C4-2B (cell line): Measurements from ENCODE around the gene POU2F1.

Experiments used
- CTCF ChIP-seq: fragments of 450-650 bp; conservative IDR thresholded peaks from 2 replicates; pipeline ENCODE4 v1.5.1; 2017; ENCODE audit warnings: mild to moderate bottlenecking
- ZFX ChIP-seq: fragments of 450-650 bp; IDR thresholded peaks from 2 replicates; pipeline ENCODE4 v1.6.1; 2017

GRCh38 chr1:167476061-167476460 is 255.4 kb downstream of the POU2F1 start:
- TF ChIP-seq CTCF (no peak), ZFX (no peak)
